ENCODE measurements around the gene CDH13. TPM values are rescaled to one million over a fixed set of nuclear protein-coding genes. Genes with fewer than 3 reads are reported as not detected.

Gene CDH13
- total RNA-seq, 1 experiment from 2014 or later = not detected

DNA sequence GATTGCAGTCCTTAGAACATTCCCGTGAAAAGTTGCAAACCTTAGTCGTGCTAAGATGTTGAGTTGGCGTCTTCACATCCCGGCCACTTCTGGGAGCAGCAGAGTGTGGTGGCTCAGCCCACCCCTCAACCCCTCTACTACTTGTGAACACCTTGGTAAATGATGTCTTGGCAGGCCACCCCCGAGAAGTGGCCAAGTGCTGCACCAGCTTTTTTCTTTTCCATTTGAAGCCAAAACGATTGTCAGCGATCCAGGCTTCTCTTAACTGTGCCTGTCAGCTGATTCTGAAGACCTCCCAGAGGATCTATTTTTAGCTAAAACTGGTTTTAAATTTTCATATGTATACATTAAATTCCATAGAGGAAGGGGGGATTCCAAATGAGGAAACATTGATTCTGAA lies 247.5 kb downstream of the CDH13 start:
- DNase-seq (ENCODE audit: low read depth, low spot score) = no peak
- in situ Hi-C loops (cut with HindIII; ENCODE audit: low pct_unique_long_range_greater_than_20kb, low sequenced_read_pairs) = no loop called here

DNA sequence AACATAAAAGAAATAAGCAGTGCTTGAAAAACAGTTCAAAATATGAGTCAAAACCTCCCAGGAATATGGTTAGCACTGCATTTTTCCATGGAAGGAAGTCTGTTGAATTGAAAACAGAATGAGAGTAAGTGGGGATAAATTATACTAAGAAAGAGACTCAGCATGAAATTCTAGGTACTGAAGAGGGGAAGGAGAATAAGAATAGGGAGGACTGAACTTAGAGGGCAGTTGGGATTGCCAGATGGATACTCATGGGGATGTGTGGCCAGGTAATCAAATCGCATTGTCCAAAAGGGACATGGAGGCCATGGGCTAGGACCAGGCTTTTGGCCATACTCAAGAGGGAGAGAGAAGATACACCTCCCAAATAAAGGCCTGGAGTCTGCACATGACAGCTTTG lies 247.9 kb downstream of the CDH13 start:
- in situ Hi-C loops (cut with HindIII; ENCODE audit: low pct_unique_long_range_greater_than_20kb, low sequenced_read_pairs) = no loop called here
- no peak for DNase-seq (ENCODE audit: low read depth, low spot score)

DNA sequence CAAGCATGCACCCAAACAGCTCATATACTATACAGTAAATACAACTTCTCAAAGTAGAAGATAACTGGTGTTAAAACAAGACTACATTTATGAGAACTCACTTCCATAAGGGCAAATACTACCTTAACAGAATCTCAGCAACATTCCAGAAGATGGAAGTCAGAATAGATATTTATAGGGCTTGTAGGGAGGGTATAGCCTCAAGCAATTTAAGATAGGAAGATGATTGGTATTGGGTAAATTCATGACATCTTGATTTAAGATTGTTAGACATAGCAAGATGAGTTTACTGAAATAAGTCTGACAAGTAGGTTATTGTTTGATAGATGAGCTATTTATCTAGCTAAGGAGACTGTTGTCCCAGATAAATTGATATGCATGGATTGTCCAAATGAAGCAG lies 250.2 kb downstream of the CDH13 start:
- in situ Hi-C loops (cut with HindIII; ENCODE audit: low pct_unique_long_range_greater_than_20kb, low sequenced_read_pairs) = no loop called here
- no peak for DNase-seq (ENCODE audit: low read depth, low spot score)

DNA sequence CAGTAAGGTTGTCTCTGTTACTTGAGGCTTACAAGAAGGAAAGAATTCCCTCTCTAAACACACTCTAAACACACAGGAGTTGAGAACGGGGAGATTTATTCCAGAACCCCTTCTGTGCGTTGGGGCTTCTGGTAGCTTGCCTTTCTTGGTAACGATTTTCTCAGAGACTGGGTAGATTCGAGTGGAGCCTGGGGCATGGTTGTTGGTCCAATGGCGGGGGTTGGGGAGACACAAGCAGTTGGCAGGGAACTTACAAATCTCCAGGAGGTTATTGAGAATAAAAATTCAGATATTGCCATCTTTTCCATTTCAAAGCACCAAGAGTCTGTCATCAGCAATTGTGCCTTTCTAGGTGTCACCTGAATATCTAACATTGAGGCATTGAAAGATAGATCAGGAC lies 251.7 kb downstream of the CDH13 start:
- in situ Hi-C loops (cut with HindIII; ENCODE audit: low pct_unique_long_range_greater_than_20kb, low sequenced_read_pairs) = no loop called here
- no peak for DNase-seq (ENCODE audit: low read depth, low spot score)

DNA sequence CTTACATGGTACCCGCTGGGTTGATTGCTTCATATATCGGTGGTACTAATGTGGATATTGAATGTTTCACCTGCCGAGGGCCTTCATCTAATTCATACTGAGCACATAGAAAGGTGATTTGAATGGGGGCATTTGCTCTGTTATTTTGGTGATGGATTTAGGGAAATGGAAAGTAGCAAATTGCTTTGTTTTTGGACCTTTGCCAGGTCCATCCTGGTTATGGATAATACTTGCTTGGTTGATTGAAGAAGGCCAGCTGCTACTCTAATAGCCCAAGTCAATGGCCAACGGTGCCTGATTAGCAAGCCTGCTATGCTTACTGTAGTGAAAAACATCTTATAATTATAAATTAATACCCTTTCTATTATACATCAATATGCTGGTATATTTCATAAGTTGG lies 253.6 kb downstream of the CDH13 start:
- no peak for DNase-seq (ENCODE audit: low read depth, low spot score)
- in situ Hi-C loops (cut with HindIII; ENCODE audit: low pct_unique_long_range_greater_than_20kb, low sequenced_read_pairs) = no loop called here

DNA sequence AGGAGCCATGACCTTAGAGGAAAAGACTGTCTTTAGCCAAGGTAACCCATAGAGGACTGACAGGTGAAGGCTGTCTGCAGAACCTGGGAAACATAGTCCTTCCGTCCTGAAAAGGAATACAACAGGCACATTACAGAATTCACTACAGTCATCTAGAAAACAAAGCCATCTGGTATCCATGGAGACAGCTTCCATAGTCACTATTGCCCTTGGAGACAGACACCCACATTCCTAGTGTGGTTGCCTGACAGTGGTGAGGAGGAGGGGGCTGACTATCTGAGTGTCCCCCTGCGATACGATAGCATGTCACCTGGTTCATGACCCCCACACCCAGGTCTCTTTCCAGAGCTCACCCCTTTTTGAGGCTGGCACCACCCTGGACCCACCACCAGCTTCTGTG lies 254.7 kb downstream of the CDH13 start:
- DNase-seq (ENCODE audit: low read depth, low spot score) = no peak
- in situ Hi-C loops (cut with HindIII; ENCODE audit: low pct_unique_long_range_greater_than_20kb, low sequenced_read_pairs) = no loop called here

DNA sequence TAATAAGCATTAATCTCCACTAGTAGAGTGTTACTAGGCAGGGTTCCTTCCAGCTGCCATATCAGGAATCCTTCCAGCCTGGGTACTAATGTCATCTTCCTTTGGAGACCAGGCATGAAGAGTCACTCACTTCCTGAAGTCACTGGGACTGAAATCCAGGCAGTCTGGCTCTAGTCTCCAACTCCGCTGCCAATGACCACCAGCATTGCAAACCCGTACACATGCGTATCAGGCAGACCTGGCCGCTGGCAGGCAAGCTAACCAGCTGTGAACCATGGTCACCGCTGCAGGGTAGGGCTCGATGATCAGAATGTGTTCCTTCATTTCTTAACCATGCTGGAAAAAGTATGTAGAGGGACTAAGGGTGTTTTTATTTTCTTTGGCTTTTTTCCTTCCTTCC lies 255.5 kb downstream of the CDH13 start:
- no peak for DNase-seq (ENCODE audit: low read depth, low spot score)
- in situ Hi-C loops (cut with HindIII; ENCODE audit: low pct_unique_long_range_greater_than_20kb, low sequenced_read_pairs) = no loop called here

DNA sequence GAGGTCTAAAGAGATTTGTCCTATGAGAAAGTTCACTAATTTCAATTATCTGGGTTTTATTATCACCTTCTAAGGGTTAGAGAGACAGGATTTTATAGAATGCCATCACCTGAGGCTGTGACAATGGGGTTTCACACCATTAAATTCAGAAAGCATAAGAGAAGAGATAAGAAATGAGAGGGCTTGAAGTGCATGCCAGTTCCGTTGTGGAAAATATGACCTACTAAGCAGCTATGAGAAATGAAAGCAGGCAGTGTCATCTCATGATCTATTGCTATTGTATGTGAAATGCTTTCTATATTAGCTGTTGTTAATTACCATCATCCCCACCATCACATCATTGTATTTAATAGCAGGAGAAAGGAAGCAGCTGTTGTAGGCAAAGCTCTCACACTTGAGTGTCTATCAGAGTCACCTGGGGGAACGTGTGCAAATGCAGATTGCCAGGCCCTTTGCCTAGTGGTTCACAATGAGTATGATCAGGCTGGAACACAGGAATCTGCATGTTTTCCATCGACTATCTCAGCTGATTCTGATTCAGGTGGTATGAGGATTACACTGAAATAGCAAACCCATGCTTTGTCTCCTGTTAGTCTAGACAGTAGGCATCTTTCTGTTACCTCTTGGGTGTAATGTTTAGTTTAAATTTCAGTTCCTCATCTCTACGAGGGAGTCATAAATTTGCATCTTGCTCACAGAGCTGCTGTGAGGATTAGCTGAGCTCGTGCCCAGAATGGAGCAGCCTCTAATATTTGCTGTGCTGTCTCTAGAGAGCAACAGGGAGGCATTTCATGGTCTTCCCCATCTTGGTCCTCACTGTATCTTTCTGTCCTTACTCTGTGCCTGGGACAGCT lies 256.4 kb downstream of the CDH13 start:
- in situ Hi-C loops (cut with HindIII; ENCODE audit: low pct_unique_long_range_greater_than_20kb, low sequenced_read_pairs) = no loop called here
- DNase-seq (ENCODE audit: low read depth, low spot score) = no peak

DNA sequence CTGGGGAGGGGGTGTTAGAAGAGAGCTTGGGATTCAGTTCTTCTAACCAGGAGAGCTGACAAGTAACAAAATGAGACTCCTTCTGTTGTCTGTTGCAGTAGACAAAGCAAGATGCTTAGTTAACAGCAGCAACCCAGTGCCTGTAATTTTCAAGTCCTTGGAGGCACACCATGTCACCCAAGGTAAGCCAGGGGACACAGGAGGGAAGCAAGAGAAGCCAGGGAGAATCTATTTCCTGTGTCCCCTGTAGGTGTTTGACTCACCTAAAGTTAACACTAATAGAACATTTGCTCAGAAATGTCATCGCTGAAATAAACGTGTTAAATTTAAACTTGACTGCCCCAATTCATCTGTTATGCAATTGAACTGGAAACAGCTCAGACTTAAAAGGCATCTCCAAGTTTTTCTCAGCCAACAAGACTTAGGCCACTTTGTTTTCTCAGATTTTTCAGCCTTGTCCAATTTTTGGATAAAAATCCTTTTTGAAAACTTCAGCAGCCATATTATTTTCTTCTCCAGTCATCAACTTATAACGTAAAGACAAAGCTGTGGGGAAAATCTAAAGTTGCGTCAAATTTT lies 257.6 kb downstream of the CDH13 start:
- no peak for DNase-seq (ENCODE audit: low read depth, low spot score)
- in situ Hi-C loops (cut with HindIII; ENCODE audit: low pct_unique_long_range_greater_than_20kb, low sequenced_read_pairs) = no loop called here

DNA sequence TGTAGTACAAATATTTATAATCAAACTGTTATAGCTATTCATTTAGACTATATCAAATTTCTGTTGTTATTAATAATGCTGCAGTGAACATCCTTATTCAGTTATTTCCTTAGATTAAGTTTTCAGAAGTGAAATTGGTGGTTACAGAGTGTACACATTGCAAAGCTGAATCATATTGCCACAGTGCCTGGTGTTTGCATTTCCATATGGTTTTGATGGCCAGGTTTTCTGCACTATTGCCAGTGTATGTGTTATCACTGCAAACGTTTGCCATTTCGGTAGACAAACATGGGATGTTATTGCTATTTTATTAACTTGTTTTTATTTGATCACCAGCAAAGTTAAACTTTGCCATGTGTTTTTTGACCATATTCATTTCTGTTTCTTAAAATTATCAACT lies 259.4 kb downstream of the CDH13 start:
- no peak for DNase-seq (ENCODE audit: low read depth, low spot score)
- in situ Hi-C loops (cut with HindIII; ENCODE audit: low pct_unique_long_range_greater_than_20kb, low sequenced_read_pairs) = no loop called here

DNA sequence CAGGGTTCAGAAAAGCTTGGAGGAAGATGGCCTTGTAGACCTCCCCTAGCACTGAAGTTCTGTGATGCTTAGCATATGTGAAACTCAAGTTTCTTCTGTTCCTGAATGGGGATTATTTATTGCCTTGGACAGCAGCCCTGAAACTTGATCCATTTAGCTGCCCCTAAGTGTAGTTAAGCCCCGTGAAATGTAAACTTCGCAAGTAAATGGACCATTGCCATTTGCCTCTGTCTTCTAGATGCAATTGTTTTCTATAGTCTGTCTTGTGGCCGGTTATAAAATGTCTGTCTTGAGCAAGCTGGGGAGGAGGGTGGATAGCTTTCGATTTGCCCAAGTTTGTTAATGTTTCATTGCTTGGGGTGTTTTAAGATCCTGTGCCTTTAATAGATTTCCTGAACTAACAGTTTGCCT lies 261.8 kb downstream of the CDH13 start:
- no peak for DNase-seq (ENCODE audit: low read depth, low spot score)
- in situ Hi-C loops (cut with HindIII; ENCODE audit: low pct_unique_long_range_greater_than_20kb, low sequenced_read_pairs) = no loop called here

DNA sequence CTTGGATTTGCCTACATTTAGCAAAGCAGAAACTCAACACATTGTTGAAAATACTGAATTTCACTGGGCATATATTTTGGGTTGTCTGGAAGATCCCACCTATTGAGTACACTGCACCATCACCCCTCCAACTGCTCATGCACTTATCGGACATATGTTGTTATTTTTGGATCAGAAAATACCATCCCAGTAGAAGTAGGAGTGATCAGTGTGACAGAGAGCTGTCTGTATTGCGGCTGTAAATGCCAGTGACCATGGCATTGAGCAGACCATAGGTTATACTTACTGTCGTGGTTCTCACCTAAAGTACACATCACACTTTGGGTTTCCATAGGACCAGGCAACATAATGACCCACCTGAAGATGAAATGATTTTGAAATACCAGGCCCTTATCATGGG lies 264.7 kb downstream of the CDH13 start:
- no peak for DNase-seq (ENCODE audit: low read depth, low spot score)

DNA sequence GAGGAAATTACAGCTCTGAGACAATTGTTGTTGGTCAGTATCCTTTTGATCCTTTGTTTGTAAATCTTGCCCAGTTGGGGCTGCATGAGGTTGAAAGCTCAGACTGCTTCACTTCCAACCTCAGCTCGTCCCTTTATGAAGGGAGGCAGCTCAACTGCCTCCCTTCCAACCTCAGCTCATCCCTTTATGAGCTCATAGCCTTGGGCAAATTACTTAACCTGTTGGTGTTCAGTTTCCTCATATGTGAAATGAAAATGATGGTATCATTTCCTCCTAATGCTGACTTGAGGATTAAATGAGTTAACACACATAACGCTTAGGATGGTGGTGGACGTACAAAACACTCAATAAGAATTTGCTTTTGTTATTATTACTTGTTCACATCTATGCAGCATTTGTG lies 265.1 kb downstream of the CDH13 start:
- DNase-seq (ENCODE audit: low read depth, low spot score) = no peak
- in situ Hi-C loops (cut with HindIII; ENCODE audit: low pct_unique_long_range_greater_than_20kb, low sequenced_read_pairs) = no loop called here

More for the DNA sequence above, 264.7 kb downstream of the CDH13 start:
- in situ Hi-C loops (cut with HindIII; ENCODE audit: low pct_unique_long_range_greater_than_20kb, low sequenced_read_pairs) = no loop called here

DNA sequence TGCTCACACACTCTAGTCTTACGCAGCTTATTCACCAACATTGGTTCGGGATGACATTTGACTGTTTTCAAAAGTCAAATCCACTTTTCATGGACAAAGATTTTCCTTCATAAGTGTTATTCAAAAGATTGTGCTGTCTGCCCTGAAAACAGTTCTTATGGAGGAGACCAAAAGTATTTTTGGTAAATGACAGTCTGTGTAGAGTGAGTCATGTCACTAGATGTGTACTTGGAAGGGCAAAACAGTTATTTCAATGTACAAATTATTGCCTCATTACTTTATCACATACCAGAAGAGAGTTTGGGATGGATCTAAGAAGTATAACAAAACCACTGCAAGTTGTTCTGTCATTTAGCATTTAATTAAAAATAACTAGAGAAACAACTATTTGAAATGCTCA lies 265.6 kb downstream of the CDH13 start:
- in situ Hi-C loops (cut with HindIII; ENCODE audit: low pct_unique_long_range_greater_than_20kb, low sequenced_read_pairs) = no loop called here
- no peak for DNase-seq (ENCODE audit: low read depth, low spot score)

DNA sequence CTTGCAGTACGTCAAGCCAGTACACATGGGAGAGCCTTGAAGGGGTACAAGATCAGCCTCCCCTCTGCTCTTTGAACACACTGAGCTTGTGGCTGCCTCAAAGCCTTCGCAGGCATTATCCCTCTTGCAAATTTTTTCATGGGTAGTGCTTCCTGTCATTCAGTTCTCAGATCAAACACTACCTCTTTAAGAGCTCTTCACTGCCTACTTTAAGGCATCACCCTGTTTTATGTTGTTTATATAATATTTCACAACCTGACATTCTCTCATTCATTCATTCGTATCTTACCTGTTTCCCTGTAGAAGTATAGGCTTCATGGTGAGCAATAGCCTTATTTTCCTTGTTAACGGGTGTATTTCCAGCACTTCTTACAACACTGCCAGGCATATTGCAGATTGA lies 269.1 kb downstream of the CDH13 start:
- in situ Hi-C loops (cut with HindIII; ENCODE audit: low pct_unique_long_range_greater_than_20kb, low sequenced_read_pairs) = no loop called here
- no peak for DNase-seq (ENCODE audit: low read depth, low spot score)

DNA sequence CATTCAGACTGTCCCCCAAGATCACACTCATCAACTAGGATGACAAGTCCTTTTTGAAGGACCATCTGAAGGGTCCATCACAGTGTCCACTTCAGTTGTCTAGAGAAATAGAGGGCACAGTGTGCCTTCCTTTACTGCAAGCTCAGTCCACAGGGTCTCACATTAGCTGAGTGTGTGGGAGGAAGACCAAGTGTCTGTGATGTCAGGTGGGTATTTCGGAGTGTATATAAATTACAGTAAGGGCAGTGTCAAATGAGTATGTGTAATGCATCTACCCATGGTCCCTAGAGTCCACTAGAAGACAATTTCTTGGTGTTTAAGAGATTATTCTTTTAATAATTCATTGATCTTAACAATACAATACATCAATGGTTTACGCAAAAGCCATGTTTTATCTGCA lies 272.2 kb downstream of the CDH13 start:
- in situ Hi-C loops (cut with HindIII; ENCODE audit: low pct_unique_long_range_greater_than_20kb, low sequenced_read_pairs) = no loop called here
- DNase-seq (ENCODE audit: low read depth, low spot score) = no peak

DNA sequence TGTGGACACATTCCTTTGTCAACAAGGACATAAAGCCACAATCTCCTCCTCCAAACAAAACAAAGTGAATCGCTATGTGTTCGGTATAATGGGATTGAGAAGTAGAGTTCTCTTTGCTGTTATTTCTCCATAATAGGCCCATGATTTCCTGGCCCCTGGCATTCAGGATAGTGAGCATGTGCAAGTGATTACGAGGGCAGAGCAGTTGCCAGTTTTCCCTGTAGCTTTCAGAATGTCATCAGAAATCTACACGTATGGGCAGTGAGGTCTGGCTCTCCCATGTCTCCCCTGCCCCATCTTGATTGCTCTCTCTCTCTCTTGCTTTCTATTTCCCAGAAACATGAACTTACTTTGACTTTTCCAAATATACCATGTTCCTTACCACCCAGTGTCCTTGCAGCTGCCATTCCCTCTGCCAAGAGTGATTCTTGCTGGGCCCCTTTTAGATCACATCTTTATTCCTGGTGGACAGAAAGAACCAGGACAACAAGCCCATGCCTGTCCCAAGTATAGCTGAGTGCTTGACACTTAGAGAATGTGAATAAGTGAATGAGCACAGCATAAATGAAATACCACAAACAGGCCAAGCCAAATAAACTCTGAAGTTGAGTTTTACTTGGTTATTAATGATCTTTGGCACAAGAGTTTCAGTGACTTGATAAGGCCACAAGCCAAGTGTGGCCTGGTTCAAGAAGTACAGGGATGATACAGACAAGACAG lies 273.1 kb downstream of the CDH13 start:
- in situ Hi-C loops (cut with HindIII; ENCODE audit: low pct_unique_long_range_greater_than_20kb, low sequenced_read_pairs) = no loop called here
- DNase-seq (ENCODE audit: low read depth, low spot score) = no peak

DNA sequence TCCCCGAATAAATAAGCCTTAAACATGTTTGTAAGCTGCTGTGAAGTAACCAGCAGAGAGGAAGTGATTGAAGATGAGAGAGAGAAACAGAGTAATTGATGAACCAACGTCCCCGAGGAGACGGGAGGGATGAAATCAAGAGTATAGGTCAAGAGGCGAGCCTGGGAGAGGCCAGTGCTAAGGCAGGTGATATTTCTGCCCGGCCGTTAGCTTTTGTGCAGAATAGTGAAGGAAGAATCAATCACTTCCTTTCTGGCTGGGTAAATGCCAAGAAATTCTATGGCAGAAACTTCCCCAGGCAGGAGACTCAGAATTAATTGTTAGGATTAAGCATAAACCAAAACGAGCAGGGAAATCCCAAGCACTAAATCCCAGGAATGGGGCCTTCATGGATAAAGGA lies 273.8 kb downstream of the CDH13 start:
- DNase-seq (ENCODE audit: low read depth, low spot score) = no peak
- in situ Hi-C loops (cut with HindIII; ENCODE audit: low pct_unique_long_range_greater_than_20kb, low sequenced_read_pairs) = no loop called here

DNA sequence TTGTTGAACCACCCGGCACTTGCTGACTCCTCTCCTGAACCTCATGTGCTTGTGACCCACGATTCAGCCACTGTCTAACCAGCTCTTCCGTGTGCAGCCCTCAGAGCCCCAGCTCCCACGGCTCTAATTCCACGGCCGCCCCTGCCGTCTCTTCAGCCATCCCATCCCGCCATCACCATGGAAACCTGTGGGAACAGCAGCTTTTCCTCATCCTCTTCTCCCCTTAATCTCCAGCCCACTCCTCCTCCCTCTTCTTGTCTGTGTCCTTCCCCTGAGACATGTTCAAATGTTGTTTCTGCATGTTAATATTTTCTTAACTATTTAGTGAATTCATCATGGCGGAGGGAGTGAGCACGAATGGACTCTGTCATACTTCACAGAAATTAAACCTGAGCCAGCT lies 285.2 kb downstream of the CDH13 start:
- DNase-seq (ENCODE audit: low read depth, low spot score) = no peak
- in situ Hi-C loops (cut with HindIII; ENCODE audit: low pct_unique_long_range_greater_than_20kb, low sequenced_read_pairs) = no loop called here
